Aorta (tissue), 5 donors: Measurements from ENCODE around the gene FGFBP1. TPM values are rescaled to one million over a fixed set of nuclear protein-coding genes. Genes with fewer than 3 reads are reported as not detected.

Source experiments
- ATAC-seq: fragments of 200-7000 bp; cut with Tn5 transposase; one replicate; pipeline ENCODE4 v1.9.1; 2022; ENCODE audit warnings: moderate library complexity; ENCODE audit not compliant: low FRiP score
- DNase-seq, 2 donors: peaks; one replicate each; pipeline ENCODE4 v3.0.0-alpha.2; 2020
- H3K27ac ChIP-seq, 2 donors: one replicate each; pipeline ENCODE4 v1.5.1; 2013; ENCODE audit warnings: low read length in 2 of 2, mild to moderate bottlenecking in 2 of 2, moderate library complexity in 2 of 2, control low read depth in 1 of 2, inconsistent platforms in 1 of 2, low read depth in 1 of 2
- H3K27me3 ChIP-seq, 2 donors: one replicate each; pipeline ENCODE4 v1.6.1; 2013; ENCODE audit warnings: control low read depth in 1 of 2, low read length in 1 of 2, mild to moderate bottlenecking in 1 of 2, moderate library complexity in 1 of 2; ENCODE audit not compliant: insufficient read depth in 2 of 2, control insufficient read depth in 1 of 2
- H3K36me3 ChIP-seq, 2 donors: one replicate each; pipeline ENCODE4 v1.6.1; 2013; ENCODE audit warnings: control low read depth in 1 of 2, low read length in 1 of 2, mild to moderate bottlenecking in 1 of 2; ENCODE audit not compliant: insufficient read depth in 2 of 2, control insufficient read depth in 1 of 2
- H3K4me1 ChIP-seq, 2 donors: one replicate each; pipeline ENCODE4 v1.6.1; 2013; ENCODE audit warnings: low read length in 2 of 2, control low read depth in 1 of 2, mild to moderate bottlenecking in 1 of 2, moderate library complexity in 1 of 2; ENCODE audit not compliant: insufficient read depth in 2 of 2, control insufficient read depth in 1 of 2
- H3K4me3 ChIP-seq, 2 donors: one replicate each; pipeline ENCODE4 v1.5.1; 2013; ENCODE audit warnings: low read length in 2 of 2, control low read depth in 1 of 2, mild to moderate bottlenecking in 1 of 2
- H3K9me3 ChIP-seq: one replicate; pipeline ENCODE4 v1.6.1; 2013; ENCODE audit warnings: mild to moderate bottlenecking, low read length; ENCODE audit not compliant: control insufficient read depth
- WGBS, 2 donors: extraction: QIAGEN DNeasy Blood & Tissue Kit; methylation state at CpG; one replicate each; pipeline ENCODE4 v1.1.7; 2013; 5-methylcytosine and 5-hydroxymethylcytosine counted together
- intact Hi-C, 2 donors: fragments of 100-400 bp; cut with DNase I; formaldehyde crosslinking; loops; one replicate each; pipeline versions ENCODE4 v1.14.2 to v1.15.0; 2022
- polyA plus RNA-seq, 2 donors: library from polyadenylated mRNA; stranded (reverse); fragments of 200-250 nt; gene quantifications; one replicate each; pipeline ENCODE4 v1.2.3, GENCODE V29; 2013
- total RNA-seq, 2 donors: library from RNA; stranded (reverse); fragmentation: NEBNext Ultra II Directional; extraction: Animal tissue kit (Norgen Biotek cat#: 25700); gene quantifications; one replicate each; pipeline ENCODE4 v1.2.1, GENCODE V29; 2021
- donor health status: healthy with polysubstance abuse.
- donor health status: Bipolar disorder and iron deficiency.
- donor health status: DM: no; HTN: no; CAD: no.
- donor health status: DM: no; HTN: no; CAD: no.
- donor health status: DM: yes; HTN: yes; CAD: no.

FGFBP1 gene
- total and polyA plus RNA-seq, 4 donors: 0.20 TPM; not detected in 3

DNA sequence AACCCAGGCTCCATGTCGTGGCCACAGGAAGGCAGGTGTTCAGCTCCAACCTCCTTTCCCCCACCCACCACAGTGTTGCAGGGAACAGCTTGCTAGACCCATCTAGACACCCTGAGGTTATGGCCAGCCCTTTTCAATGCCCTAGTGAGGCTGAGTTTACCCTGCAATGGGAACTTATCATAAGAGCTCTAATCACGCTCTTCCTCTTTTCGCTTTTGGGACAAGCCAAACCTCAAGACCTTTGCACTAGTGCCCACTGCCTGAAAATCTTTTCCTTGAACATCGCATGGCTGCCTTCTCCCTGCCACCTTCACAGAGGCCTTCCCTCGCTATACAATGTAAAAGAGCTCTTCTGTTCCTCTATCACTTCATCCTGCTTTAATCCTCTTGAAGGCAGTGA is 26.8 kb upstream of the FGFBP1 start:
- Histone ChIP-seq H3K36me3 (no peaks in the 10 kb centered on the region), H3K4me1 (no peaks in the 10 kb centered on the region), H3K4me3 (no peak overlapping the region), H3K9me3 (peaks cover 2% of the 10 kb centered on the region), H3K27me3 (no peaks in the 10 kb centered on the region), H3K27ac (no peak overlapping the region)
- intact Hi-C loops: no loop called here
- ATAC-seq (no peak), DNase-seq (no peak)
- 86 to 87% methylated on average over 5 of the region's 5 CpGs for WGBS, 2 donors

DNA sequence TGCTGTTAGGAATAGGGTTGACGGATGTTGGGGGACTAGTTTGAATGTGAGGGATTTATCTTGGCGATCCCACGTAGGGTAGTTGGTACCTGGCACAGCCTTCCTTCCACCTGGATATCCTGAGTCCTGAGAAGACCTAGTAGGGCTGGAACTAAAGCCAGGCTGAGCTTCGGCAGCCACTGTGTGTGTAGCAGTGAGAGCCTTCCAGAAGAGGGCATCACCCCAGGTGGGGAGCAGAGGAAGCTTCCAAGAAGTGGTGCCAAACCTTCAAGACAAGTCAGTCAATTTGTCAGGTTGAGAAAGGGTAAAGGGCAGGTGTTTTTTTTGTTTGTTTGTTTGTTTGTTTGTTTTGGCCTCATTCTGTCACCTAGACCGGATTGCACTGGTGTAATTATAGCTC is 25.6 kb upstream of the FGFBP1 start:
- Histone ChIP-seq H3K4me1 (no peaks in the 10 kb centered on the region), H3K36me3 (no peaks in the 10 kb centered on the region), H3K9me3 (peaks cover 2% of the 10 kb centered on the region), H3K27me3 (no peaks in the 10 kb centered on the region), H3K4me3 (no peak overlapping the region), H3K27ac (no peak overlapping the region)
- intact Hi-C loops: no loop called here
- ATAC-seq: no peak
- WGBS, 2 donors: 70 to 75% methylated on average over 5 of the region's 5 CpGs
- DNase-seq: no peak

DNA sequence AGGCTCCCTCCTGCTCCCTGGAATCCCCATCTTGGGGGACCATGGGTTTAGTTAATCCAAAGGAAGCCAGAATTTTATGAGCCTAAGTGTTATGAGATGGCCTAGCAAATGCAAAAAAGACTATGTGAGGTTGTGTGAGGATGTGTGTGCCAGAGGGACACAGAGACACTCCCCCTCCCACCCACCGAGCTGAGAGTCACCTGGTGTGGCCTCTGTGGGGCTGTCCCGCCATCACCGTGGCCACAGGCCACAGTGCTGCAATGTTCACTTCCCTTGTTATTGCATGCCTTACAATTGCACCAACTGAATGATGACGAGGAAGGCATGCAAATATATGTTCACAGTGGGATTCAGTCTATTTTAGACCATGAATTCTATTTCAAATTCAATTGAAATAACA is 25.0 kb upstream of the FGFBP1 start:
- intact Hi-C loops: no loop called here
- H3K9me3 ChIP-seq: peaks cover 2% of the 10 kb centered on the region
- H3K27ac ChIP-seq: no peak overlapping the region
- H3K4me3 ChIP-seq: no peak overlapping the region
- no peak for DNase-seq
- no peaks in the 10 kb centered on the region for H3K36me3 ChIP-seq
- H3K27me3 ChIP-seq: no peaks in the 10 kb centered on the region
- ATAC-seq: no peak
- no peaks in the 10 kb centered on the region for H3K4me1 ChIP-seq
- WGBS, 2 donors: 65 to 68% methylated on average over 4 of the region's 4 CpGs

DNA sequence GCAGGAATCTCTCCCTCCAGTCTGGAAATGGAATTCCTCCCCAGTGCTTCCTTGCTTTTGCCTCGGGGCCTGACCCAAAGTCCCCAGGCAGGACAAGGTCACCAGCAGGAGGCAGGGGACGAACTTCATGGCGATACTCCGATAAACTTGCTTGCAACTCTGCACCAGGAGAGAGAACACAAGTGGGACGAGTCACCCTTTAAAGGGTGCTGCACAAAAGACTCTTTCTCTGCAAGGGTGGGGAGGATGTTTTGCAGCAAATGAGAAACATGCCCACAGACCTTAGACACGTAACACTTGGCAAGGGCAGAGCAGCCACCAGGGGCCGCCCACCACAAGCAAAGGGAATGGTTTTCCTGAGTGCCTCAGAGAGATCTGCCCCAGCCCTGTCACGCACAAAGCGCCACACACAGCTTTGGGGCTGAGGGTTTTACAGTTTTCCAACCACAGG is 24.5 kb upstream of the FGFBP1 start, which contains the start of gene FGFBP2:
FGFBP2 (minus strand) TSS at position 175 of the 451 bp plus-strand sequence; CDS start at position 129, 46 bp downstream.
- peak in 1 of 2 donors; percentile 53 for DNase-seq
- intact Hi-C loops: no loop called here

DNA sequence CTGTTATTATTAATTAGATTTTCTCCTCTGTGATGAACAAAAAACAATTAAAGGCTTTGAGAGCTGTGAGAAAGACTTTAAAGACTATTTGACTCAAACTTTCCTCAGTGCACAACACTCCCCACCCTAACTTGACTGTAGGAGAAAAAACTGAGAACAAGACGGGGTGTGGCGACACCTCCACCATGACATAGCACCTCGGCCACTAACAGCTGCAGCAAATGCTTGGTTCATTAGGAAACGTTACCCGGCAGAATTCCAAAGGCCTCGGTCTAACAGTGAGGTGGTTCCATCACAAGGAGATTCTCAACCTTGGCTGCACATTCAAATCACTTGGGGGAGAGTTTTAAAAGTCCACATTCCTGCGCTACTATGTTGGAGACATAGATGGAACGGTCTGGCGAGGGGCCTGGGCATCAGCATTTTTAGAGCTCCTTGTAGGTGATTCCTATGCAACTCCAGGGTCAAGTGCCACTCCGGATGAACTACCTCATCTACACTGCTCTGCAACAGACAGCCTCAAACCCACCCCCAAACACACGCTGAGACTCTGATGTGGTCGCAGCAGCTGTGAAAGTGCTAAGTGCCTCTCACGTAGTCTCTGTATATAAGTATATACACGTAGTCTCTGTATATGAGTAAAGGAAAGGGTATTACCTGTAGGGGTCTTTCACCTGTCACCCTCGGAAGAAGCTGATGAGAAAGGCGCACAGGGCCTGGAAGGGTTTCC is 23.4 kb upstream of the FGFBP1 start:
- H3K9me3 ChIP-seq: peaks cover 2% of the 10 kb centered on the region
- intact Hi-C loops: no loop called here
- H3K36me3 ChIP-seq: no peaks in the 10 kb centered on the region
- WGBS, 2 donors: 87 to 90% methylated on average over 16 of the region's 16 CpGs
- no peak for ATAC-seq
- H3K4me3 ChIP-seq: no peak overlapping the region
- no peaks in the 10 kb centered on the region for H3K27me3 ChIP-seq
- no peak for DNase-seq
- H3K27ac ChIP-seq: no peak overlapping the region
- no peaks in the 10 kb centered on the region for H3K4me1 ChIP-seq

More for the DNA sequence above, 24.5 kb upstream of the FGFBP1 start, which contains the start of gene FGFBP2:
- H3K4me3 ChIP-seq: no peak within 1 kb of the TSS
- 37 to 38% methylated on average over 9 of the region's 9 CpGs for WGBS, 2 donors
- H3K9me3 ChIP-seq: peaks cover 2% of the 10 kb centered on the region
- H3K27me3 ChIP-seq: no peaks in the 10 kb centered on the region
- no peak within 1 kb of the TSS for H3K27ac ChIP-seq
- no peaks in the 10 kb centered on the region for H3K36me3 ChIP-seq
- no peaks in the 10 kb centered on the region for H3K4me1 ChIP-seq
- no peak for ATAC-seq

DNA sequence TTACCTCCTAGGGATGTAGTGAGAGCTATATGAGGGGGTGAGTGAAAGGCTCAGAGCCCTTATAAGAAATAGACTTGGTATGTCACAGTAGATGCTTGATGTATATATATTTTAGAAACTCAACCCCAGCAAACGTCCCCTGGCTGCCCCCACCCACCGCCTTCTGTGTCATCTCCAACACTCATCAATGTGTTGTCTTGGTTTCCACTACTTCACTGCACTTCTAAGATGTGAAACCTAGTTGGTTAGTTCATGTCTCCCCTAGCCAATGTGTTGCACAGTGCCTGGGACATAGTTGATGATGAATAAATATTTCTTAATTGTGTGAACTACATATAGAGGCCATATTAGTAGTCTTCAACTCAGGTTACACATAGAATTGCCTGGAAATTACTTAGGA is 20.0 kb upstream of the FGFBP1 start:
- ATAC-seq (no peak), DNase-seq (no peak)
- whole genome bisulfite sequencing, 2 donors: 80 to 87% methylated on average over 2 of the region's 2 CpGs
- Histone ChIP-seq H3K9me3 (no peaks in the 10 kb centered on the region), H3K27me3 (no peaks in the 10 kb centered on the region), H3K36me3 (no peaks in the 10 kb centered on the region), H3K4me1 (no peaks in the 10 kb centered on the region), H3K4me3 (no peak overlapping the region), H3K27ac (no peak overlapping the region)
- intact Hi-C loops: loop anchor here (5.0 to 10.0 kb wide), 3 partner anchors 214 to 481 kb away; no protein-coding TSS in a partner anchor

DNA sequence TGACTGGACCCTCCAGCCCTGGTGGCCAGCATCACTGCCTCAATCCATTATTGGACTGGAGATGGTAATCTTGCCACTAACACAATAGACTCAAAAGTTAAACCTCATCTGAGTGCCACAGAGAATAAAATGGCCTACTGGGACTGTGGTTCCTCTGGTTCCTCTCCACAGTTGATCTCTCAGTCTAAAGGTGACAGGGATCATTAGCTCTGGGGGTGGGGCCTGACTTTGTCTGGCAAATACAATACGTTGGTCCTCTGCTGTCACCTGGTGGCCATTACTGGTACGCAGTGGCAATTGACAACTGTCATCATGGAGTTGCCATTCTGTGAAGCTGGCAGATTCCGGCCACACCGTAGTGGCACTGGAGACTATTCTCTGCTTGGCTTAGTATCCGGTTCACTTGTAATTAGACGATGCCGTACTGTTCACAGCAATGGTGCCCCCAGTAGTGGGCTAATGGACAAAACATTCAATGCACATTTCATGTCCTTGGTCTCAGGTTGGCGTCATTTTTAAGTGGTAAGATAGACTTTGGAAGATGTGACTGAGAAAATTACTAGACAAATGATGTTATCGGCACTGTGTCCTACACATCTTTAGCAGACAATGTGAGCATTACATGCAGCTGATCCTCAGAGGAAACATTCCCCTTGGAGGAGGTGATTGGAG is 17.8 kb upstream of the FGFBP1 start:
- no peaks in the 10 kb centered on the region for H3K27me3 ChIP-seq
- H3K27ac ChIP-seq: no peak overlapping the region
- WGBS, 2 donors: 48 to 49% methylated on average over 9 of the region's 9 CpGs
- no peaks in the 10 kb centered on the region for H3K9me3 ChIP-seq
- intact Hi-C loops: loop anchor here (1.0 to 10.0 kb wide), 5 partner anchors 74 to 479 kb away; no protein-coding TSS in a partner anchor
- ATAC-seq (peak; percentile 83), DNase-seq (peak; percentile 79 to 89)
- no peaks in the 10 kb centered on the region for H3K36me3 ChIP-seq
- H3K4me1 ChIP-seq: no peaks in the 10 kb centered on the region
- no peak overlapping the region for H3K4me3 ChIP-seq

DNA sequence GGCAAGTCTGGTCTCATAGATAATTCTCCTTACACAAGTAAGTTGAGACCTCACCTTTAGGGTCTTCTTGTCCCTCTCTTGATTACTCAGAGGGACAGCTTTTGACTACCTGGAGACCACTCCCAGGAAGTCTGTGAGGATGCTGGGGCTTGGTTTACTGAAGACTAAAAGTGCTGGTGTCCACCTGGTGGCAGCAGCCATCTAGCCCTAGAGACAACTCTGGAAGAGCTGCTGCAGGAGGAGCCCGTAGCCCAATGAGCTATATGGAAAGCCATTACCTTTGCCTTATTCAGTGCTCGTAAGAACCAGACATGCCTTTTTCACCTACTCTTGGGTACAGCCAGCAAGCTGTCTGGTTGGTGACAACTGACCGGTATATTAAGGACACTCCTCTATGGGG is 17.1 kb upstream of the FGFBP1 start:
- intact Hi-C loops: loop anchor here (1.0 to 10.0 kb wide), 6 partner anchors 73 to 478 kb away; no protein-coding TSS in a partner anchor
- no peak for DNase-seq
- Histone ChIP-seq H3K27ac (no peak overlapping the region), H3K27me3 (no peaks in the 10 kb centered on the region), H3K36me3 (no peaks in the 10 kb centered on the region), H3K4me3 (no peak overlapping the region), H3K9me3 (no peaks in the 10 kb centered on the region), H3K4me1 (no peaks in the 10 kb centered on the region)
- 84 to 85% methylated on average over 3 of the region's 3 CpGs for WGBS, 2 donors
- no peak for ATAC-seq
